GM19239 (cell line): ENCODE data around the gene QSER1.

Experiments
- DNase-seq: peaks from one replicate; pipeline ENCODE4 v3.0.0; 2011; ENCODE audit warnings: low spot score; ENCODE audit not compliant: insufficient read length
- FAIRE-seq: peaks from 2 replicates; lab custom pipeline; 2011; peaks lifted over from hg19 to GRCh38; lab: Jason Lieb, UNC

Gene QSER1

DNA sequence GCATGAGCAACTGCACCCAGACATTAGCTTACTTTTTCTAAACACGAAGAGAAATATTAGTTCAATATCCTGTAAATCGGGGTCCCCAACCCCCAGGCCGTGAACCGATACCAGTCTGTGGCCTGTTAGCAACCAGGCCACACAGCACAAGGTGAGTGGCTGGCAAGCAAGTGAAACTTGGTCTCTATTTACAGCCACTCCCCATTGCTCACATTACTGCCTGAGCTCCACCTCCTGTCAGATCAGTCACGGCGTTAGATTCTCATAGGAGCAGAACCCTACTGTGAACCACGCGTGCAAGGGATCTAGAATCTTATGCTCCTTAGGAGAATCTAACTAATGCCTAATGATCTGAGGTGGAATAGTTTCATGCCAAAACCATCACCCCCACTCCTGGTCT lies 95.2 kb downstream of the QSER1 start:
- no peak for DNase-seq
- no peak for FAIRE-seq

DNA sequence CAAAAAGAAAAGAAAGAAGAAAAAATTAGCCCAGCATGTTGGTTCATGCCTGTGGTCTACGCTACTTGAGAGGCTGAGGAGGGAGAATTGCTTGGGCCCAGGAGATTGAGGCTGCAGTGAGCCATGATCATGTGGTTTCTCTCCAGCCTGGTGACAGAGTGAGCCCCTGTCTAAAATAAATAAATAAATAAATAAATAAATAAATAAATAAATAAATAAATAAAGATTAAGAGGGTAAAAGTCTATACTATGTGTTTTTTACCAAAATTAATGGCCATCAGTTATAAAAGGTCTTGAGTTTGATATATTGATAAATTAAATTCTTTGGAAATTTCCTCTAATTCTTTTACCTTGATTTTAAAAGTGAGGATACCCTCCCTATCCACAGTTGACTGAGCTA lies 97.9 kb downstream of the QSER1 start:
- no peak for FAIRE-seq

DNA sequence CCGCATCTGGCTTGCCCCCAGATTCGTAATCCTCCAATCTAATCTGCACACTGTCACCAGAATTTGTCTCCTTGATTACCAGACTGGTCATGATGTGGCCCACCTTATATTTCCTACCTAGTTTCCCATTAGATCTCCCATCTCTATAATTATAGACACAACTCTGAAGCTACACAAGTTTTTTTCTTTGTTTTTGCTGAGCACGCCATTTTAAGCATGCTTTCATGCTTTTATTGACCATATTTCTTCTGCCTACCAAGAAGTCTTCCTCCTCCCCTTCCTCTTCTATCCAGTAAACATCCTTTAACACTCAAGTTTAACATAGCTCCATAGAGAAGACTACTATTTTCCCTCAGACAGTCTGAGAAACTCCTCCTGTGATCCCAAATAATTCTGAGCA lies 98.8 kb downstream of the QSER1 start:
- FAIRE-seq (no peak), DNase-seq (no peak)

More for the DNA sequence above, 97.9 kb downstream of the QSER1 start:
- DNase-seq: no peak

DNA sequence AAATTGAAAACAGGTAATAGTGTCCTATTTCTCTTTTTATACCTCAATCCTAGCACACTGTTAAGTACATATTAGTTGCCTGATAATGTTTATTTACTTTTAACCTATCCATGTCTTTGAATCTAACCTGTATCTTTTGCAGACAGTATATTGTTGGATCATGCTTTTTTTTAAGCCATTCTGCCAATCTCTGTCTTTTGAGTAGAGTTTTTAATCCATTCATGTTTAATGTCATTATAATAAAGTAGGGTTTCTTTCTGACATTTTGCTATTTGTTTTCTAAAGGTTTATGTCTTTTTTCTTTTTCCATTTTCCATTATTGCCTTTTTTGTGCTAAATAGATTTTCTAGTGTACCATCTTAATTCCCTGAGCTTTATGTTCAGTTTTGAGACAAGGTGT lies 99.3 kb downstream of the QSER1 start:
- FAIRE-seq (no peak), DNase-seq (no peak)

DNA sequence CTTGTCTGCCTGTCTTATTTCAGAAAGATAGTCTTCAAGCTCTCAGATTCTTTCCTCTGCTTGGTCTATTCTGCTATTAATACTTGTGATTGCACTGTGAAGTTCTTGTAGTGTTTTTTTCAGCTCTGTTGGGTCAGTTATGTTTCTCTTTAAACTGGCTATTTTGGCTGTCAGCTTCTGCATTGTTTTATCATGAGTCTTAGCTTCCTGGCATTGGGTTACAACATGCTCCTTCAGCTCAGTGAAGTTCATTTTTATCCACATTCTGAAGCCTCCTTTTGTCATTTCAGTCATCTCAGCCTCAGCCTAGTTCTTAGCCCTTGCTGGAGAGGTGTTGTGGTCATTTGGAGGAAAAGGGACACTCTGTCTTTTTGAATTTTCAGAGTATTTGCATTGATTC lies 107.6 kb downstream of the QSER1 start:
- no peak for FAIRE-seq
- no peak for DNase-seq

DNA sequence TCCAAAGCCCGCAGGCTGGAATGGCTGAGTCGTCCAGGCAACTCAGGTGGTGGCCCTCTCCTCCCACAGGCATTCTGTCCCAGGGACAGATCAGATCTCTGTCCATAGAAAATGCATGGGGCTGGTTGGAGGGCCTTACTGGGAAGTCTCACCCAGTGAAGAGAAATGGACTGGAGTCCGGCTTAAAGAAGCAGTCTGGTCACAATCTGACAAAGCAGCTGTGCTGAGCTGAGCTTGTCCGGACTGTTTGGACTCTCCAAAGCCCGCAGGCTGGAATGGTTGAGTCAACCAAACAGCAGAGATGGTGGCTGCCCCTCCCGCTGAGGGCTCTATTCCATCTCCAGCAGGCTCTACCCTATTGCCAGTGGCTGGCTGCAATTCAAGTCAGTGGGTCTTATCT lies 108.7 kb downstream of the QSER1 start:
- FAIRE-seq (no peak), DNase-seq (no peak)

DNA sequence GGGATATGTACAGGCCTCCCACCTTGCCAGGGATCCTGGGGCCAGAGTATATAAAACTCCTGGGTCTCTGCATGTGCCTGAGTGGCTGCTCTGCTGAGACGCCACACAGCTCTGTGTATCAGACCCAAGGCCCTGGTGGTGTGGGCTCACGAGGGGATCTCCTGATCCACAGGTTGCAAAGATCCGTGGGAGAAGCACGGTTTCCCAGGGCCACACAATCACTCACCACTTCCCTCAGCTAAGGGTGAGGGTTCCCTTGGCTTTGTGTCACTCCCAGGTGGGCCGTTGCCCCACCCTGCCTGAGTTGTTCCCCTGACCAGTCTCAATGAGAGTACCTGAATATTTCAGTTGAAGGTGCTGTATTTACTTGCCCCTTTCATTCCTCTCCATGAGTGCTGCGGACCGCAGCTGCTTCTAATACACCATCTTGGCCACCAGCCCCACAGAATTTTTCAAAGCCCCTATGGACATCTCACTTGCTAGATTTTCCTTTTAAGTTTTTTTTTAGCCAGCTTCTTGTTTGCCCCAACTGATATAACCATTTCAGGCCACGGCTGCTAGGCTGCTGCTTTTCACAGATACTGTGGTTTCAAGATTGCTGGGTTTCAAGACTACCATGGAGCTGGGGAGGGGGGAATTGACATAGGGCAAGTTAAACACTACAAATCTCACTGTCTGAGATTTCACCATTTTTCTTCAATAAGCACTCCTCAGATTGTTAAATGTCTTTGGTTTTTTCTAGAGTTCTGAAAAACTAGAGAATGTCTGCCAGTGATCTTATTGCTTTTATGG lies 109.3 kb downstream of the QSER1 start:
- no peak for FAIRE-seq
- DNase-seq: no peak

DNA sequence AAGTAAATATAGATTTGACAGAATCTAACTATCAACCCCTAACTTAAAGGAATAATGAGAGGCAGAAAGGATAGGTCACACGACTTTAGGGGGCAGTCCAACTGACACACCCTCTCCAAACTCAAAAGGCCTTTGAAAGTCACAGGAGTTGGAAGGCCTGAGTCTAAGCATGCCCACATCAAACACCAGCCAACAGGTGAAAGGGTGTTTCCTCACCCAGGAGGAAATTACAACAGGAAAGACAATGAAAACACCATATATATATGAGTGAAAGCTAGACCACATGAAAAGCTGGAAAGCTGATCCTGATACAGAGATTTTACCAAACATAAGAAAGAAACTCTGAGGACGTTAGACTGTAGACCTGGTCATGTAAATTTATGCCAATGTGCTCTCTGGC lies 112.6 kb downstream of the QSER1 start:
- DNase-seq (no peak), FAIRE-seq (no peak)

DNA sequence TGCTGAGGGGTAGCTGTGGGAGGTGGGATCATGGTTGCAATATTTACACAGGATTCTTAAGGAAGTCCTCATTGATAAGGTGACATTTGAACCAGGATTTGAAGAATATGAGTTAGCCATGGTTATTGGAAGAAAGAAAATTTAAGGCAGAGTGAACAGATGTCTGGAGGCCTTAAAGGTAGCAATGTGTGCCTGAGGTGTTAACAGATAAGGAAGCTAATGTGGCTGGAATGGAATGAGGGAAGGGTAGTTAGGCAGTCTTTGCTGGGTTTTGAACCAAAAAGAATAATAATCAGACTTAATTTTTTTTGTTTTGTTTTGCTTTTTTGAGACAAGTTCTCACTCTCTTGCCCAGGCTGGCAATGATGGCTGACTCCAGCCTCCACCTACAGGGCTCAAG lies 113.4 kb downstream of the QSER1 start:
- DNase-seq: no peak
- no peak for FAIRE-seq

DNA sequence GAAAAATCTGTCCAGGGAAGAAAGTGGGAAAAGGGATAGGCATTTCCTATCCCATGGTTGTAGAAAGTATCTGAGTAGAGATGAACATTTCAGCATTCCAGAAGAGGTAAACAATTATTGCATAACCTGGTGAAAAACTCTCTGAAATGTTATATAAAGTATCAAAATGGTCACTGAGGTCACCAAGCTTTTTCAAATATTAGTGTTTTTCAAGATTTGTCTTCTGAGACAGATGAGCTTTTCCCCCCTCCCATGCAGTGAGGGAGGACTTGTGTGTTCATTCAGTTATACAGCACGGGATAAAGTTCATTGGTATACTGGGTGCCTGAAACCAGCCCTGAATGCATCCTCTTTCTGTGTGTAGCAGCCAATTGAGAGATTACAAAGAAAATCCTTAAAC lies 121.1 kb downstream of the QSER1 start:
- no peak for DNase-seq
- no peak for FAIRE-seq

DNA sequence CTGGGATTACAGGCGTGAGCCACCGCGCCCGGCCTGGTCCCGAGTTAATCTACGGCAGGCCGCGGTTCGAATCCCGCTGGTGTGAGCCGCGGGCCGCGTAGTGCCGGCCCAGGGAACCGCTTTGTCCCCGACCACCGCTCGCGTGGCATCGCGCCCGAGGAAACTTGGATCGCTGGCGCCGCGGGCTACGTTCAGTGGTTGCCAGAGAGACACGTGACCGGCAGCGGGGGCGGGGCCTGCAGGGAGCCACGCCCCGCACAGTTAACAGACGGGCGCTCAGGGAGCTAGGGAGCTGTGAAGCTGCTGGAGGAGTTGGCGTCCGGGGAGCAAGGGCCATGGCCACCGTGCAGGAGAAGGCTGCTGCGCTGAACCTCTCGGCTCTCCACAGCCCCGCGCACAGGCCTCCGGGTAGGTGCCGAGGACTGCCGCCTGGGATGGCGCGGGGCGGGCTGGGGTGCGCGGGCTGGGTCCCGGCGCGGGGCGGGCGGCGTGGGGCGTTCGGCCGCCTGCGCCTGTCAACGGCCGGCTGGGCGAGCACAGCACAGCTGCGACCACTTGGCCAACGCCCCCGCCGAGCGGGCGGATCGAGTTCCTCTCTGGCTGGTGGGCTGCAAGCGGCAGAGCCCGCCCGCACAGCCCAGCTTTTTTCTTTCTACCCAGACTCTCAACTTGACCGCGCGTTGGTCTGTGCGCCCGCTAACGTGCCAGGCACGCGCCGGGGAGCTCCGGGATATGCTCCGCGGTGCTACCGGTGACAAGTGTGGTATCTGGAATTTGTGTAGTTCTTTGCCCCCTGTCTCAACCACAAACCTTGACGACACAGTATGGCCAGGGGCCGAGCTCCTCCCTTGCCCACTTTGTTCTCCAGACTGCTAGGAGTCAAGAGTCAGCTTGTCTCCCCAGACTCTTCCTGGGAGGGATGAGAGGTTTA lies 123.3 kb downstream of the QSER1 start, which contains the start of gene DEPDC7:
Gene DEPDC7, plus strand, starts transcription at position 258 of the 931 bp plus-strand sequence. Its CDS starts 78 bp downstream, at position 336.
- DNase-seq (peak; percentile 77), FAIRE-seq (peak; percentile 68)

DNA sequence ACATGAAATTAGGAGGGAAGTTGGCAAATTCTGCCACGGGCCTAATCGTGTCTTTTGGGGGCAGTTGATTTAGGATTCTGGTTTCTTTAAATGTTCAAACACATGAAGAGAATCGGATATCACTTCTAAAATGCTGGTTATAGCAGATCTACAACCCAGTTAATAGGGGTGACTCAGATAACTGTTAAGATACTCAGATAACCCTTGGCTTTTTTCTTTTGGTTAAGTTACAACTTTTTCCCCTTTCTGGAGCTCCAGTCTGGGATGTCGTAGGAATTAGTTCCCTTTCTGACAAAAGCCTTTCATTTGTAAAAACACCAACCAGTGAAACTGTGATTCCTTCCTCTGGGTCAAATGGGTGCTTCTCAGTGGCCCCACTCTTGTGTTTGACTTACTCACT lies 124.0 kb downstream of the QSER1 start:
- no peak for FAIRE-seq
- DNase-seq: no peak

DNA sequence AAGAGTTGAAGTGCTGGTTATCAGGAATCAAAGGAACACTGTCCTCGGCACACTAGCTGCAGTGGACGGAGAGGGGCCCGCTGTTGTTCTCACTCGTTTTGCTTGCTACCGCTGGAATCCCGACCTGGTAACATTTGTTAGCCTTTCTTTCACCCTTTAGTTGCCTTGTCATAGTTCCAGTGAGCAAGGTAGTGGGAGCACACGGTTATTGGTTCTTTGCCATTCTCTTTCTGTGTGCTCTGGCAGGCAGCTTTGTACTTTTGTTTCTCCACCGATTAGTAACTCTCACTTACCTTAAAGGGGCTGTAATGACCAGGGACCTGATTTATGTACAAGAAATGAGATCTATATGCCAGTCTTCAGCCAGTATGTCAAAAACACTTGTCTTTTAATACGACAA lies 124.9 kb downstream of the QSER1 start:
- no peak for FAIRE-seq
- DNase-seq: no peak

DNA sequence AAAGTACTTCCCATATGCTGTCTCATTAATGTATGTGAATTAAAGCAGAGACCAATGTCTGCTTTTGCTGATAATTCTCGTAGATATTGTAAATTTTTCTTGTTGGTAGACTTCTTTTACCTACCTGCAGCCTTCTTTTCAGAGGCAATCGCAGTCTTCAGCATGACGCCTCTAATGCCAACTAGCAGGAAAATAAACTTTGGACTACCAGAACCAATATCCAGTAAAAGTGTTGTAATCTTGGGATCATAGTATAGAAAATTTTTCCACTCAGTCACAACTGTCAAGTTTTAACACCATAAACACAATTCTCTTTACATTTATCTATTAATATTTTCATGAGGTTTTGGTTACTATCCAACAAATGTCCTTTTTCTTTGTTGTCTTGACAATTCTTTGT lies 125.4 kb downstream of the QSER1 start:
- DNase-seq (no peak), FAIRE-seq (no peak)

DNA sequence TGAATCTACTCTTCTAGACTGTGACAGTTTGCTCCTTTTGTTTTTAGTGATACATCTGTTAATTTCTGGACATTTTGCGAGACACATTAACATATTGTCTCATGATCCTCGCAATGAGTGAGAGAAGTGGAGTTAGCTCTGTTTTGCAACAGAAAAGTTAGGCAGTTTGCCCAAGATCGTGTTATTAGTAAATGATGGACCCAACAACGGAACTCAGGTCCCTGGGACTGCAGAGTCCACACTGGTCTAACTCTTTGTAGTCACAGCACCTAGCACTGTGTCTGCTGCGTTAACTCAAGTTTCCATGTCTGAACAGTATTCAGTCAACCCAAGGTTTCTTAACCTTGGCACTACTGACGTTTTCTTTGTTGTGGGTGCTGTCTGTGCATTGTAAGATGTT lies 126.2 kb downstream of the QSER1 start:
- no peak for FAIRE-seq
- DNase-seq: no peak

DNA sequence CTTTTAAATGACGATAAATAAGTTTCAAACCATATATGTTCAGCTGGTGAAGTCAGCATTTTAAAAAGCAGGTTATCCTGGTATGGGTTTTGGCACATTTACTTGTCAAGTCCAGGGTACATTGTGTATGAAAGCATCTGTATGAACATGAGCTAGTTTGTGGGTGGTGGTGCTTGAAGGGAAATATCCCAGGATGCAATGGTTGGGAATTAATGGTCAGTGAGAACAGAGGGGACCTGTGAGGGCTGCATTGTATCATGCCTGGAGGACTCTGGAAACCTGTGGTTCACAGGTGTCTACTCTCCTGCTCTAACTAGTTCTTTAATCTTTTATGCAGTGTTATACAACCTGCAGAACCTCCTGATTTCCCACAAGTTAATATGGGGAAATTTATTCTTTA lies 128.9 kb downstream of the QSER1 start:
- DNase-seq (no peak), FAIRE-seq (no peak)

DNA sequence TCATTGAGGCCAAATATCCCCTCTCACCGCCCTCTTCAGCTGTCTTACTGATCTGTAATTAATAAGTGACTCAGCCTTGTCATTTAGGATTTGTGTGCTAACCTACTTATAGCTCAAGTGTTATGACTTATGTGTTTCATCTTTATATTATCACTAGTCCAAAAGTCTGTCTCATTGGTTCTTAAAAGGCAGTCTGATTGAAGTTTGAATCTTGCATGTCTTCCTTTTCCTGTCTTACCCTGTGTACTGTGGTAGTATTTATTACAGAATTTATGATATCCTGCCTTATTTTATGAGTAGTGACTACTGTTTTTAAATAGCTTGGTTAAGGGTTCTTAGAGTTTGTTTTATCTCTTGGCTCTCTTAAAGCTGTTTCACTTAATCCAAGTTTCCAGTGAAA lies 129.3 kb downstream of the QSER1 start:
- DNase-seq: no peak
- FAIRE-seq: no peak

DNA sequence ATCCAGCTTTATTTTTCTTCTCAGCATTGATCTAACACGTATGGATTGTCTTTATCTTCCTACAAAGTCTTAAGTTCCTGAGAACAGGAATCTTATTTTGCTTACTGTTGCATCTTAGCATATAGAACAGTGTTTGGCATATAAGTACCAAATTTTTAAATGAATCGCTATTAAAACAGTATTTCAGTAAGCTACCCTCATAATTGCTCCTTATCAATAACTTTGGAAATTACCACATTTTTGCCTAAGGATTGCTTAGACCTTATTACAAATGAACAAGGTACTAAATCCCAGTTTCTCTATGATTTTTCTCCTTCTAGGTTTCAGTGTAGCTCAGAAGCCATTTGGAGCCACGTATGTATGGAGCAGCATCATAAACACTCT lies 132.7 kb downstream of the QSER1 start:
- FAIRE-seq: no peak
- no peak for DNase-seq

DNA sequence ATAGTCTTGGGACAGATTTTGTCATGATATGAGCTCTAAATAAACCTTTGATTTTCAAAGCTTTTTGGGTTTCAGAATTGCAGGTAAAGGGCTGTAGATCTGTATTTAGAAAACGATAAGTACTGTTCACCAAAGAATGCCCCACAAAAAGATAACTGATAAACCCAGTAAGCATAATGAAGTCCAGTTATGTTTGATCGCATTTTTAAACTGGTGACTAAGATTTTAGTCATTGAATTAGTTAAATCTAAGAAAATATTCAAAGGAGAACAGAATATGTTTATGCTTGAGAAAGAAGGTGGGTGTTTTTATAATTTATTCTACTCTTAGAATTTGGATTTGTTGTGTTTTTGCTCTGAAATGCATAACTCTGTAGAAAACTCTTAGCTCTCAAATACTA lies 134.6 kb downstream of the QSER1 start:
- FAIRE-seq (no peak), DNase-seq (no peak)

DNA sequence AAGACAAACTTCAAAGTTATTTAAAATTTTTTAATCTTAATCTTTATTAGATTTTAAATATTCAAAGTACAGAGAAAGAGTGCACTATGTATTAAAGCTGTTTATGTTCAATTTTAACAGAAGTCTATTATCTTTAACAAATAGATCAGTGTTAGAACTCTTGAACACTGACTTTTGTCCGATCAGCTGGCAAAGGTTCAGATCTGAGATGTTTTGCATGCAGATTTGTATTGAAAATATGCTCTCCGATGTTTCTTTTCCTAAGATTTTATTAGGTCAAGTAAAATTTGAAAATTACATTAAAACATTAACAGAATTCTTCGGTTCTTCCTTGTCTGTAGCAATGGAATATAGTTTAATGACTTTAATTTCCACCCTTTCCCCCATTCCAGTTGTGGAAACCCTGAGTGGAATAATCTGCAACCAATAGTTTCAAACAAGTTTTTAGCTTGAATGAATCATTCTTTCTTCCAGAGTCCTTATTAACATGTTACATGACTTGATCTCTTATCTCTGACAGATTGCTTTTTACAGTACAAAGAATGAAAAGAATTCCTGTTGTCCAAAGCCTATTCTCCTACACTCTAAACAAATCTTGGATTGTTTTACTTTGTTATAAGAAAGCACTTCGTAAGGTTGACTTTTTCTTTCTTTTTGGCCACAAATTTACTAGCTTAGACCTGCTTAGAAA lies 135.4 kb downstream of the QSER1 start:
- DNase-seq (no peak), FAIRE-seq (no peak)

DNA sequence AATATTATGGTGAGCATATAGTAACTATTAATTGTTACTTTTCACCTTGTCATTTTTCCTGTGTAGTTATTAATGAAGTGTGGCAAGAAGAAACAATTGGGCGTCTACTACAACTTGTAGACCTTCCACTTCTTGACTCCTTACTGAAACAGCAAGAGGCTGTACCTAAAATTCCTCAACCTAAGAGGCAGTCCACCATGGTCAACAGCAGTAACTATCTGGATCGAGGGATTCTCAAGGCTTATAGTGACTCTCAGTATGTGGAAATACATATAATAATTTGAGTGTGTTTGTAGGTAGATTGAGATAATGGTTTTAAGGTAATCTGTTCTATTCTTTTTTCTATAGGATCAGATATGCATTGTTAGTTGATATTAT lies 135.9 kb downstream of the QSER1 start:
- DNase-seq (no peak), FAIRE-seq (no peak)
